Stimulated activated CD8-positive, alpha-beta memory T cell treated with anti-CD3 and anti-CD28 coated beads, Interleukin-2, amount 100 ng/mL, for 1 hour (primary cell): ENCODE data around the gene PPM1G.
"Not testable (repeated sequence)": the region's sequence is repeated elsewhere in the genome, so short reads cannot be mapped to it uniquely, and the experiment has no call there.

Experiments
- DNase-seq, 2 donors: peaks; one replicate each; pipeline ENCODE4 v3.0.0-alpha.2; 2020; ENCODE audit warnings: low read depth in 2 of 2

PPM1G gene

GRCh38 chr2:27409321-27410073, at the start of gene PPM1G:
Gene PPM1G, minus strand, starts transcription at chr2:27409591. Its CDS starts 169 bp downstream, at chr2:27409422.
- peak; percentile 94 for DNase-seq

GRCh38 chr2:27453968-27454367, 44.6 kb upstream of the PPM1G start:
- no peak for DNase-seq

GRCh38 chr2:27451095-27451494, 41.7 kb upstream of the PPM1G start:
- DNase-seq: no peak

- no peak for DNase-seq
Measured at GRCh38 chr2:27448381-27448780, 39.0 kb upstream of the PPM1G start.

GRCh38 chr2:27446057-27446456, 36.7 kb upstream of the PPM1G start:
- no peak for DNase-seq

- DNase-seq: no peak
Measured at GRCh38 chr2:27445615-27446014, 36.2 kb upstream of the PPM1G start.

GRCh38 chr2:27445155-27445554, 35.8 kb upstream of the PPM1G start:
- DNase-seq: no peak

GRCh38 chr2:27442920-27443282, 33.5 kb upstream of the PPM1G start:
- DNase-seq: no peak

GRCh38 chr2:27441958-27442919, 32.8 kb upstream of the PPM1G start, which contains the start of gene KRTCAP3:
Gene KRTCAP3, plus strand, starts transcription at chr2:27442381. Its CDS starts 32 bp downstream, at chr2:27442413.
- peak; percentile 8 to 12 for DNase-seq

- DNase-seq: no peak
Measured at GRCh38 chr2:27441226-27441926, 32.0 kb upstream of the PPM1G start.

- DNase-seq: no peak
Measured at GRCh38 chr2:27435628-27436027, 26.2 kb upstream of the PPM1G start.

GRCh38 chr2:27431395-27431794, 22.0 kb upstream of the PPM1G start:
- no peak for DNase-seq

GRCh38 chr2:27428978-27429541, 19.7 kb upstream of the PPM1G start:
- DNase-seq: peak; percentile 44 to 56

GRCh38 chr2:27428213-27428977, 19.0 kb upstream of the PPM1G start, which contains the start of gene NRBP1:
Gene NRBP1, plus strand, starts transcription at chr2:27428631. Its CDS starts 4,643 bp downstream, at chr2:27433274.
- peak; percentile 81 to 86 for DNase-seq

- DNase-seq: no peak
Measured at GRCh38 chr2:27427863-27428212, 18.4 kb upstream of the PPM1G start.

- not testable (repeated sequence) for DNase-seq
Measured at GRCh38 chr2:27425039-27425438, 15.6 kb upstream of the PPM1G start.

- no peak for DNase-seq
Measured at GRCh38 chr2:27422958-27423357, 13.6 kb upstream of the PPM1G start.

- no peak for DNase-seq
Measured at GRCh38 chr2:27421660-27422250, 12.4 kb upstream of the PPM1G start.

GRCh38 chr2:27420996-27421395, 11.6 kb upstream of the PPM1G start:
- no peak for DNase-seq

GRCh38 chr2:27416151-27416550, 6.8 kb upstream of the PPM1G start:
- DNase-seq: no peak
